Brain pericyte (primary cell): ENCODE data around the gene ZNF440.
"Not testable (repeated sequence)": the region's sequence is repeated elsewhere in the genome, so short reads cannot be mapped to it uniquely, and the experiment has no call there.

Experiments
- DNase-seq: peaks from one replicate; pipeline ENCODE4 v3.0.0-alpha.2; 2012; ENCODE audit warnings: low read depth, low spot score

ZNF440 gene

DNA sequence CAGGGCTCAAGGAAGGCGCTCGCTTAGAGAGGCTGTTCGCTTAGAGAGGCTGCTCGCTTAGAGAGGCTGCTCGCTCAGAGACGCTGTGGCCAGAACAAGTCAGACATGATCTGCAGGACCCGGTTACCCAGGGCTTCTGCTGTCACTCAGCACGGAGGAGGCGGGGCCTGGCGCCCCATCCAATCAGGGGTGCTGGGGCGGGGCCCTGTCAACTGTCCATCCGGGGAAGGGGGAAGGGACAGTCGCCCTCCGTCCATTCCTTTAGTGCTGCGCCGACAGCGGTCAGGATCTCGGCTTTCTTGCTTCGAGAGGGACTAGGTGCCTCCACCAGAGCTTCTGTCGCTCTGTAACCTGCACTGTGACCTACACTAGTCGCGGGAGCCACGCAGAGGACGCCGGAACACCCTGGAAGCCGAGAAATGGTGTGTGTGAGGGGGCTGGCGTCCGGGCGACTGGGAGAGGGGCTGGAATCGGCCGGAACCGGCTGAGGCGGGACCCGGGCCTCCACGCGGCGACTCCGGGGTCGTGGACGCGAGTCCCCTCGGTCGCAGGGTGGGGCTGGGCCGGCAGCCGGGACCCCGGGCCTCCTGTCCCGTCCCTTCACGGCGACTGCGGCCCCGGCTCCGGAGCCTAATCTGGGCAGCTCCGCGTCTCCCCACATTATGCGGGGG lies at the start of gene ZNF440:
ZNF440 (plus strand) TSS at position 245 of the 671 bp plus-strand sequence; CDS start at position 420, 175 bp downstream.
- DNase-seq: peak; percentile 67

DNA sequence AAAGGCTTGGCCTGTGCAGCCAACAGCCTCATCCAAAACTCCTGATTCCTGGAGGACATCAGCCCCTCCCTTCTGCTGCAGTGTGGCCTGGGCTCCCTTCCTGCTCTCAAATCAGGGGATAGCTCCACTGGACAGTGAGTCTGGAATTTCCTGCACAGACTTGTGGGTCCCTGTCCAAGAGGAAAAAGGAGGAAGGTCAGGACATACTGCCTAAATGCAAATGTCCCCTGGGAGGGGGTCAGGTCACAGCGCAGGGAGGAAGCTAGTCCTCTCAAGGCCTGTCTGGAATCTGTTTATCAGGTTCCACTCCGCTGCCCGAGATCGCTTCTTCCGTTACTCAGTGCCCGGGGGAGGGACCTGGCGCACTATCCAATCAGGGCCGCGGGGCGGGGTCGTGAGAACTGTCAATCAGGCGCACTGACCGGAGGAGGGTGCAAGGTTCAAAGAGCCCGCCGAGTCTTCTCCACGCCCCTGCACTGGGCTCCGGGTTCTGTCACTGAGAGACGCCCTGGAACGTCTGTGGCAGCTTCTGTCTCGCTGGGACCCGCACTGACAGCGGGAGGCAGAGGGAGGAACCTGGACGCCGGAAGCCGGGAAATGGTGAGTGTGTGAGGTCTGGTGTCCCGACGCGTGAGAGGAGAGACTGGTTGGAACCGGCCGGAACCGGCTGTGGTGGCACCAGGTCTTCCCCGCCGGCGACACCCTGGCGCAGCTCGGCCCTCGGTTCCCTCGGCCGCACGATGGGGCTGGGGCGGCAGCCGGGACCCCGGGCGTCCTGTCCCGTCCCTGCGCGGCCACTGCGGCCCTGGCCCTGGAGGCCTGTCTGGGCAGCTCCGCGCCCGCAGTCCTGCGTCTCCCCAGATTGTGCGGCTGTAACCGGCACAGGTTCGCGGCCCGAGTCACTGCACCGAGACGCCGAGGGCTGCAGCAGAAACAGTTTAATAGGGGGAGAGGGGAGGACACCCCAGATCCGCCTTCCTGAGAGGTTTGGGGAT lies 47.2 kb upstream of the ZNF440 start, which contains the start of gene ZNF441:
ZNF441 (plus strand) TSS at position 404 of the 995 bp plus-strand sequence; CDS start at position 598, 194 bp downstream.
- peak; percentile 73 for DNase-seq

DNA sequence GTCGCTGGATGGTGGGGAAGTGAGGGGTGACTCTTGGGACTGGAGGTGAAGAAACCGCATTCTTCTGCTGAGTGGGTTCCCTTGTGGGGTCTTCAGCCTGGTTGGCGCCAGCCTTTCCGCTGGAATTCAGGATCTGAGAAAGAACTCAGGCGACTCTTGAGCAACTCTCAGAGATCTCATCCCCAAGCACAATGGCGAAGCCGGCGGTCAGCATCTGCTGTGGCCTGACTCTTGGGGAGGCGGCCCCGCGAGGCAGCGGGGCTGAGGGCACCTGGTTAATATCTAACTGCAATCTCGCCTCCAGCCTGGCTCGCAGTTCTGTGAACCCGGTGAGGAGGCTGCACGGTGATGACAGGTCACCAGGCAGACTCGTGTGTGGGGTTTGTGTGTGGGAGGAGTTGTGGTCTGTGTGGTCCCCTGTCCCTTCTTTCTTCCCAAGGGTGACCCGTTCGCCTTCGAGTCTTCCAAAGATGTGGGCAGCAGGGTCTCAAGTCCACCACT lies 46.4 kb upstream of the ZNF440 start:
- no peak for DNase-seq

DNA sequence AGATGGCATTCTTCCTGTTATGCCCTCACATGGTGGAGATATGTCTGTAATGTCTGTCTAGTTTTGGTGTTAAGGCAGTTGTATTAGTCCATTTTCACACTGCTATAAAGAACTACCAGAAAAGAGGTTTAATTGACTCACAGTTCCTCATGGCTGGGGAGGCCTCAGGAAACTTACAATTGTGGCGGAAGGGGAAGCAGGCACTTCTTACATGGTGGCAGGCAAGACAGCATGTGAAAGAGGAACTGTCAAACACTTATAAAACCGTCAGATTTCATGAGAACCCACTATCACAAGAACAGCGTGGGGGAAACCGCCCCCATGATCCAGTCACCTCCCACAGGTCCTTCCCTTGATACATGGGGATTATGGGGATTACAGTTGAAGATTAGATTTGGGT lies 44.1 kb upstream of the ZNF440 start:
- no peak for DNase-seq

DNA sequence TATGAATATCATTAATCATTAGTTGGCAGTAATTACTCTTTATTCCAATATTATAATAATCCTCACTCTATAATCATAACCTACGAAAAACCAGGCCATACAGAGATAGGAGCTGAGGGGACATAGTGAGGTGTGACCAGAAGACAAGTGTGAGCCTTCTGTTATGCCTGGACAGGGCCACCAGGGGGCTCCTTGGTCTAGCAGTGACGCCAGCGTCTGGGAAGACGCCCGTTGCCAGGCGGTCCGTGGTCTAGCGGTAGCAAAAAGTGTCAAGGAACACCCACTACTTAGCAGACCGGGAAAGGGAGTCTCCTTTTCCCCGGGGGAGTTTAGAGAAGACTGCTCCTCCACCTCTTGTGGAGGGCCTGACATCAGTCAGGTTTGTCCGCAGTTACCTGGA lies 42.6 kb upstream of the ZNF440 start:
- not testable (repeated sequence) for DNase-seq

DNA sequence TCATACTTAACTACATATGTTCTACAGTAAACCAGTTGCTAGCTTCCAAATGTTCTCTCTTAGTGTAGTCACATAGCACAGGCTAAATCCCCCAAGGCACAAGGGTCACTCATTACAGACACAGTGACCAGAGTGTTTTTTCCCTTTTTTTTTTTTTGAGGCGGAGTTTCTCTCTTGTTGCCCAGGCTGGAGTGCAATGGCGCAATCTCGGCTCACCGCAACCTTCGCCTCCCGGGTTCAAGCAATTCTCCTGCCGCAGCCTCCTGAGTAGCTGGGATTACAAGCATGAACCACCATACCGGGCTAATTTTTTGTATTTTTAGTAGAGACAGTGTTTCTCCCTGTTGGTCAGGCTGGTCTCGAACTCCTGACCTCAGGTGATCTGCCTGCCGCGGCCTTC lies 37.4 kb upstream of the ZNF440 start:
- DNase-seq: not testable (repeated sequence)

DNA sequence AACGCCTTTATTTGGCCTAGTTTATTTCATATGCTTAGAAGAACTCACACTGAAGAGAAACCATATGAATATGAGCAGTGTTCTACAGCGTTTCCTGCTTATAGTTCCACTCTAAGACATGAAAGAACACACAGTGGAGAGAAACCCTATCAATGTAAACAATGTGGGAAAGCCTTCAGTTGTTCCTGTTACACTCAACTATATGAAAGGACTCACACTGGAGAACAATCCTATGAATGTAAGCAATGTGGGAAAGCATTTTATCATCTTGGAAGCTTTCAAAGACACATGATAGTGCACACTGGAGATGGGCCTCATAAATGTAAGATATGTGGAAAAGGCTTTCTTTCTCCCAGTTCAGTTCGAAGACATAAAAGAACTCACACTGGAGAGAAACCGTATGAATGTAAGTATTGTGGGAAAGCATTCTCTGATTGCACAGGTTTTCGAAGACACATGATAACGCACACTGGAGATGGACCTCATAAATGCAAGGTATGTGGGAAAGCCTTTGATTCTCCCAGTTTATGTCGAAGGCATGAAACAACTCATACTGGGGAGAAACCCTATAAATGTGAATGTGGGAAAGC lies 33.5 kb upstream of the ZNF440 start:
- DNase-seq: no peak

DNA sequence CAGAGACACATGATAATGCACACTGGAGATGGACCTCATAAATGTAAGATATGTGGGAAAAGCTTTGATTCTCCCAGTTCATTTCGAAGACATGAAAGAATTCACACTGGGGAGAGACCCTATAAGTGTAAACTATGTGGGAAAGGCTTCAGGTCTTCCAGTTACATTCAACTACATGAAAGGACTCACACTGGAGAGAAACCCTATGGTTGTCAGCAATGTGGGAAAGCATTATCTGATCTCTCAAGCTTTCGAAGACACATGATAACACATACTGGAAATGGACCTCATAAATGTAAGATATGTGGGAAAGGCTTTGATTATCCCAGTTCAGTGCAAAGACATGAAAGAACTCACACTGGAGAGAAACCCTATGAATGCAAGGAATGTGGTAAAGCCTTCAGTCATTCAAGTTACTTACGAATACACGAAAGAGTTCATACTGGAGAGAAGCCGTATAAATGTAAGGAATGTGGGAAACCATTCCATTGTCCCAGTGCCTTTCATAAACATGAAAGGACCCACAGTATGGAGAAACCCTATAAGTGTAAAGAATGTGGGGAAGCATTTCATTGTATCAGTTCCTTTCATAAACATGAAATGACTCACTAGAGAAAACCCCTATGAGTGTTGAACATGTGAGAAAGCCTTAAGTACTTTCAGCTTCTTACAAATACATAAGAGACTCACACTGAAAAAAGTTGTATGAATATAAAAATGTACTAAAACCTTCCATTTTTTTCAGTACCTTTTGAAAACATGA lies 32.6 kb upstream of the ZNF440 start:
- DNase-seq: no peak

DNA sequence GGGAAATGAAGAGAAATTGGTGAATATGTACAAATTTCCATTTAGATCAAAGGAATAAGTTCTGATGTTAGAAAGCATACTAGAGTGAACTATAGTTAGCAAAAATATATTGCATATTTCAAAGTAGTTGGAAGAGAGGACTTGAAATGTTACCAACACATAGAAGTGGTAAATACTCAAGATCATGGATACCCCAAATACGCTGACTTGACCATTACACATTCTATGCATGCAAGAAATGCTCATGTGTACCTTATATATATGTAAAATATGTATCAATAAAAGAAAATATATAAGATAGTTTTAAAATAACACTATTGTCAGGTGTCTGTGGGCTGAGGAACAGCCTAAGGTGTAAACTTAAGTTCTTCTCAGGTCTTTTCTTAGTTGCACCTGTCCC lies 30.3 kb upstream of the ZNF440 start:
- no peak for DNase-seq

DNA sequence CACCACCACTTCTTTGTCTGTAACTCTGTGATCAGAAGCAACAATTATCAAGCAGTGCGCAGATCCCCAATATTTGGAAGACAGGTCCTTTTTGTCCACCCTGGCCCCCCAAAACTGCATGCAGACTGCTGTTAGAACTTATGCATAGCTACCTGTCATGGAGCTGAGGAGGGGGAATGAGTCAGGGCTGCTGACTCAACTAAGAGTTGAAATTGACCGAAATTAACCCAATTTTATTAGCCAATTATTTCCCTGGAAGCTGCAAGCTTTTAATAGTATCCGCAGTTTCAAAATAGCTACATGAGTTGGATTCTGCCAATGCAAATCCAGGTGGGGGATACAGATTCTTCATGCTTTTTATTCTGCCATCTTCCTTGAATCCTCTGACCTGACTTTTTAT lies 29.7 kb upstream of the ZNF440 start:
- DNase-seq: no peak

DNA sequence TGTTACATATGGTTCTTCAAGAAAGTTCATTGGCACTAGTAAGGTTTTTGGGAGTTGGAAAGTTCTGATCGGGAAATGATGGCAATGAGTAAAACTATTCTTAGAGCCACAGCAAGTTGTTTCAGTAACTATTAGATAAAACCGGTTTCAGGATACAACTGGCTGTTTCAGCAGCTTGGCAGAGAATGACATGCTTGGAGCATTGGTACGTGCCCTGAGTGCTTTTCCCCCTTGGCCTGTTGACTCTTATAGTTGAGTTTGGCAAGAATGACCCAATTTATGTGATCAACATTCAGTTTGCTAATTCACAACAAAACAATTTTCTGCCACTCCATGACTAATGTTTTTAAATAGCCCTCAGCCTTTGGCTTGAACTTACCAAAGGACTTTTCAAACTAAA lies 26.5 kb upstream of the ZNF440 start:
- DNase-seq: no peak

DNA sequence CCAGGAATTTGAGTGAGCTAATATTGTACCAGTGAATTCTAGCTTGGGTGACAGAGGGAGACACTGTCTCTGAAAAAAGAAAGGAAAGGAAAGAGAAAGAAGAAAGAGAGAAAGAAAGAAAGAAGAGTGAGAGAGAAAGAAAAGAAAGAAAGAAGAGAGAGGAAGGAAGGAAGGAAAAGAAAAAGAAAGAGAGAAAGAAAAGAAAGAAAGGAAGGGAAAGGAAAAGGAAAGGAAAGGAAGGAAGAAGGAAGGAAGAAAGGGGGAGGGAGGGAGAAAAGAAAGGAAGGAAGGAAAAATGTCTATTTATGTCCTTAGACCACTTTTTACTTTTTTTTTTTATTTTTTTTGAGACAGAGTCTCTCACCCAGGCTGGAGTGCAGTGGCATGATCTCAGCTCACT lies 21.1 kb upstream of the ZNF440 start:
- DNase-seq: no peak

DNA sequence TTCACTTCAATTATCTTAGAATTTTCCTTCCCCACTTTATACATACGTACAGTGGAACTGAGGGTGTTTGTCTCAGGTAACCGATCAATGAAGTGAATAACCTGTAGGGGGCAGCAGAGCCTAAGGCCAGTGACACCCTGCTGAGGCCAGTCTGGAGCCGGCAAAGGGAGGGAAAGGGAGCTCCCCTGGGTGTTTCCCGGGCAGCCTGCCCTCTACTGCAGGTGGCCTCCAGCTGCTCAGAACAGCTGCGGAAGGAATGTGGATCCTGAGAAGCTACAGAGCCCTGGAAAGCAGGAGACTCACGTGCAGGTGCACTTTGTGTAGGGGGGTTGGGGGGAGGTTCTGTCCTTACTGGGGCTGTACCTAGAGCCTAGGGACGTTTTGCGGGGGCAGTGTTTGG lies 16.6 kb upstream of the ZNF440 start:
- DNase-seq: no peak

DNA sequence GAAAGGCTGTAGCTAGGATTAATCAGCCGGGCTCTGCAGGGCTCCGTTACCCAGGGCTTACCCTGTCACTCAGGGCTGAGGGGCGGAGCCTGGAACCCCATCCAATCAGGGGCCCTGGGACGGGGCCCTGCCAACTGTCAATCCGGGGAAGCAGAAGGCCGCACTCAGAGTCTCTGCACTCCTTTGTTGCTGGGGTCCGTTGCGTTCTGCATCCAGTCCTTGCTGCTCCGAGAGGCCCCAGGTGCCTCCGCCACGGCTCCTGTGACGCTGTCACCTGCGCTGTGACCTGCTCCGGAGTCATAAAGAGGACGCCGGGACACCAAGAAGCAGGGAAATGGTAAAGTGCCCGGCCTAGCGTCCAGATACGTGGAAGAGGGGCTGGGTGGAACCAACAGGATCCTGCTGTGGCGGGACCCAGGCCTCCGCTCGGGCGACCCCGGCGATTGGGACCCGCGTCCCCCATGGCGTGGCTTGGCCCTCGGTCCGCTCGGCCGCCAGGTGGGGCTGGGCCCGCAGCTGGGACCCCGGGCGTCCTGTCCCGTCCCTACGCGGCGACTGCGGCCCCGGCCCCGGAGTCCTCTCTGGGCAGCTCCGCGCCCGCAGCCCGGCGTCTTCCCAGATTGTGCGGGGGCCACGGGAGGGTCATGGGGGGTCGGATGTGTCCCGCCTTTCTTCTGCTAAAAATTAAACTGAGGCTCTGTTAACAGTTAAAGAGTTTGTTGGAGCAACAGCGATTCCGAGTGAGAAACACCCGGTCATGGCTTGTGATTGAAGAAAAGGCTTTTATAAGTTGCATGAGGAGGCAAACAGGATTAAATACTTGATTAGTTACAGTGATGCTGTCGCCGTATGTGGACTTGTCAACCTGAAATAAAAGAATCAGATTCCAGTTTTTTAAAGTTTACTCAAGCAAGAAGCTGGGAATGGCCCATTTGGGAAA lies 15.4 kb upstream of the ZNF440 start, which contains the start of gene ZNF491:
ZNF491 (plus strand) TSS at position 133 of the 940 bp plus-strand sequence. CDS start 7,431 bp downstream, outside the sequence.
- DNase-seq: peak; percentile 55

DNA sequence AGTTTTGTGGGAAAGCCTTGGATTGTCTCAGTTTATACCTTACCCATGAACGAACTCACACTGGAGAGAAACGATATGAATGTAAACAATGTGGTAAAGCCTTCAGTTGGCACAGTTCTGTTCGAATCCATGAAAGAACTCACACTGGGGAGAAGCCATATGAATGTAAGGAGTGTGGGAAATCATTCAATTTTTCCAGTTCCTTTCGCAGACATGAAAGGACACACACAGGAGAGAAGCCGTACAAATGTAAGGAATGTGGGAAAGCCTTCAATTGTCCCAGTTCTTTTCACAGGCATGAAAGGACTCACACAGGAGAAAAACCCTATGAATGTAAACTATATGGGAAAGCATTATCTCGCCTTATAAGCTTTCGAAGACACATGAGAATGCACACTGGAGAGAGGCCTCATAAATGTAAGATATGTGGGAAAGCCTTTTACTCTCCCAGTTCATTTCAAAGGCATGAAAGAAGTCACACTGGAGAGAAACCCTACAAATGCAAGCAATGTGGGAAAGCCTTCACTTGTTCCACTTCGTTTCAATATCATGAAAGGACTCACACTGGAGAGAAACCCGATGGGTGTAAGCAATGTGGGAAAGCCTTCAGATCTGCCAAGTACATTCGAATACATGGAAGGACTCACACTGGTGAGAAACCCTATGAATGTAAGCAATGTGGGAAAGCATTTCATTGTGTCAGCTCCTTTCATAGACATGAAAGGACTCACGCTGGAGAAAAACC lies 7.5 kb upstream of the ZNF440 start:
- no peak for DNase-seq

DNA sequence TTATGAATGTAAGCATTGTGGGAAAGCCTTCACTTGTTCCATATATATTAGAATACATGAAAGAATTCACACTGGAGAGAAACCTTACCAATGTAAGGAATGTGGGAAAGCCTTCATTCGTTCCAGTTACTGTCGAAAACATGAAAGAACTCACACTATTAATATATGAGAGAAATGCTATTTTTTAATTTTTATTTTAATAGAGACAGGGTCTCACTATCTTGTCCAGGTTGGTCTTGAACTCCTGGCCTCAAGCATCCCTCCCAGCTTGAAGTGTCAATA lies 7.0 kb upstream of the ZNF440 start:
- DNase-seq: no peak

DNA sequence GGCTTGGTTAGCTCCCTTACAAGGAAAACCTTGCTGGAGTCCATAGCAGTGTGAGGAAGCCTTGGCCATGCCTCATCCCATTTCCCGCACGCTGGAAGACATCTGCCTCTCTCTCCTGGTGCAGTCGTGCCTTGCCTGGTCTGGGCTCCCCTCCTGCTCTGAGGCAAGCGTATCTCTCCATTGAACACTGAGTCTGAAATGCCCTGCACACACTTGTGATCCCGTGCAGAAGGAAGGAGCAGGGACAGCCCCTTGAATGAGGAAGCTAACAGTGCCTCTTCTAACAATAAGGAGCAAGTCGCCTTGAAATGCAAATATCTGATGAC lies 407 bp upstream of the ZNF440 start:
- no peak for DNase-seq

DNA sequence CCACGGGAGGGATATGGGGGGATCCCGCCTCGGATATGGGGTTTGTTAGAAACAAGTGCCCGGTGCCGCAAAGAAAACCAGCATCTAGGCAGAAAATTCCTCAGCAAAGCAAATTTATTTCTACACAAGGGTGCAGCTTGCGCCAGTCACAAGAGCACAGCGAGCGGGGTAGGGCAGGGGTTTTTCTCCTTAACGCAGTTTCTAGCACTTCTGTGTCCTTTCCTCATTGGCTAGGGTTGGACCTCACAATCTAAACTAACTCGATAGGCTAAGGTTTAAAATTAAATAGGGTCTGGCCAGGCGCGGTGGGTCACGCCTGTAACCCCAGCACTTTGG lies 595 bp downstream of the ZNF440 start:
- DNase-seq: no peak

DNA sequence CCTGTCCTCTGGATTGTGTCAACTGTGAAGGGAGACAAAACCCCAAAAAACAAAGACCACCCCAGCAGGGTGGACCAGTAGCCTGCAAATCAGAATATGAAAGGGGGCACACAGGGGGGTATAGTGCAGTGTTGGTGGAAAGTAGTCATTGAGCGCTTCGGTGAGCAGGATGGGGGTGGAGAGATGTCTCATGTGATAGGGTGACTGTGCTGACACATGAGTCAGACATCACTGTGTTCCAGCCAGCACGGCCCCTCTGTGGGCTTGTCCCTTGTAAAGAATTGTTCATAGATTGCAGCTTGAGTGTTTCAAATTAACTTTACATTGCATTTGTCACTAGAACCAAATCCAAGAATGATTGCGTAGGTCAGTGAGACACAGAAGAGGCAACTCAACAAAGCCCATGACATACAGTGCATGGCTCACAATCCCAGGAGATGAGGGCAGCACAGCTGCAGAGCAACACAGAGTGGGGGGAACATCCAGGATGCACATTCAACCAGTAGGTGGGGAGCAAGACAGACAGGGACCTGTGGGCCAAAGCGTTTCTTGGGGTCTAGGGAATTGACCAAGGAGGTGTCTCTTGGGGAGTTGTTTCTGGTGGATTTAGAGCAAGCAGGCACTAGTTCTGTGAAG lies 7.5 kb downstream of the ZNF440 start:
- no peak for DNase-seq
